HCT116 (cell line): ENCODE measurements around the gene NUDT13. TPM values are rescaled to one million over a fixed set of nuclear protein-coding genes. Genes with fewer than 3 reads are reported as not detected.
"Not testable (repeated sequence)": the region's sequence is repeated elsewhere in the genome, so short reads cannot be mapped to it uniquely, and the experiment has no call there.

Experiments used
- ATAC-seq: fragments of 200-7000 bp; cut with Tn5 transposase; 2 replicates; pipeline ENCODE4 v1.9.1; 2020; ENCODE audit warnings: mild to moderate bottlenecking, moderate library complexity
- BruUV-seq: library from RNA; stranded (reverse); fragments of 400-500 nt; replicated peaks from 2 replicates; lab custom pipeline; 2021; lab: Mats Ljungman, UMichigan
- CTCF ChIA-PET: fragments of 300-600 bp; sonication (Branson Sonifier 250); formaldehyde crosslinking; loops from one replicate; lab custom pipeline; 2021; ENCODE audit warnings: antibody characterized with exemption; lab: Charles Lee
- POLR2A ChIA-PET: fragments of 300-600, 350-600 bp; sonication (Branson Sonifier 250); formaldehyde crosslinking; loops from one replicate; lab custom pipeline; 2021; ENCODE audit warnings: antibody characterized with exemption; lab: Charles Lee
- RAD21 ChIA-PET, 2 experiments: fragments of 300-600 bp; sonication (Branson Sonifier 250); formaldehyde crosslinking; loops; one replicate each; lab custom pipeline; 2023; ENCODE audit warnings: low total read pairs in 2 of 2; ENCODE audit not compliant: uncharacterized antibody in 2 of 2, unreplicated experiment in 2 of 2, low non-redundant PET in 1 of 2; lab: Charles Lee
- DNase-seq: peaks from one replicate; pipeline ENCODE4 v3.0.0-alpha.2; 2010; ENCODE audit warnings: low read depth, low spot score
- H2AFZ ChIP-seq: fragments of 200-600 bp; shearing (Covaris generic), sonication (generic); 2 replicates; pipeline ENCODE4 v1.6.1; 2017; ENCODE audit warnings: low read depth, mixed run types, mixed read lengths, antibody characterized with exemption, low read length; ENCODE audit not compliant: poor library complexity, severe bottlenecking
- H3K27ac ChIP-seq: 2 replicates; pipeline ENCODE4 v1.5.1; 2012; ENCODE audit warnings: low read depth, low read length
- H3K27me3 ChIP-seq: fragments of 200-600 bp; sonication (generic); 2 replicates; pipeline ENCODE4 v1.6.1; 2016; ENCODE audit warnings: mixed run types, low read length, mixed read lengths; ENCODE audit not compliant: insufficient read depth
- H3K36me3 ChIP-seq, 2 experiments: fragments of 200-500 bp in 1 of 2; fragments of 200-600 bp in 1 of 2; sonication (Bioruptor generic) in 1 of 2; sonication (generic) in 1 of 2; 2 replicates each; pipeline versions ENCODE4 v1.5.1 to v1.6.1; 2014 to 2016; ENCODE audit warnings: low read length in 2 of 2, inconsistent platforms in 1 of 2, mixed read lengths in 1 of 2, mixed run types in 1 of 2; ENCODE audit not compliant: insufficient read depth in 2 of 2, control insufficient read depth in 1 of 2
- H3K4me1 ChIP-seq, 2 experiments: fragments of 200-600 bp in 1 of 2; sonication (generic) in 1 of 2; 2 replicates each; pipeline versions ENCODE4 v1.5.1 to v1.6.1; 2012 to 2017; ENCODE audit warnings: low read length in 2 of 2, inconsistent platforms in 1 of 2, mild to moderate bottlenecking in 1 of 2, mixed read lengths in 1 of 2, mixed run types in 1 of 2, moderate library complexity in 1 of 2; ENCODE audit not compliant: insufficient read depth in 2 of 2, control insufficient read depth in 1 of 2
- H3K4me2 ChIP-seq: fragments of 200-600 bp; sonication (generic); 2 replicates; pipeline ENCODE4 v1.6.1; 2017; ENCODE audit warnings: mixed run types, low read length, mixed read lengths
- H3K4me3 ChIP-seq, 2 experiments: fragments of 200-600 bp in 1 of 2; sonication (generic) in 1 of 2; replicated peaks in 1 of 2; 2 replicates each; pipeline ENCODE4 v1.5.1; 2011 to 2016; ENCODE audit warnings: low read length in 2 of 2, control low read depth in 1 of 2, low read depth in 1 of 2, mild to moderate bottlenecking in 1 of 2, mixed read lengths in 1 of 2, mixed run types in 1 of 2
- H3K79me2 ChIP-seq: fragments of 200-600 bp; sonication (generic); 2 replicates; pipeline ENCODE4 v1.6.1; 2017; ENCODE audit warnings: mild to moderate bottlenecking, mixed run types, low read length, moderate library complexity, mixed read lengths; ENCODE audit not compliant: insufficient read depth
- H3K9ac ChIP-seq: fragments of 200-600 bp; sonication (generic); 2 replicates; pipeline ENCODE4 v1.6.1; 2016; ENCODE audit warnings: low read length, mixed read lengths
- H3K9me2 ChIP-seq: fragments of 200-600 bp; sonication (generic), shearing (Covaris generic); 2 replicates; pipeline ENCODE4 v1.6.1; 2017; ENCODE audit warnings: mixed run types, mild to moderate bottlenecking, moderate library complexity; ENCODE audit not compliant: insufficient read depth
- H3K9me3 ChIP-seq, 2 experiments: fragments of 200-500 bp in 1 of 2; fragments of 200-600 bp in 1 of 2; sonication (Bioruptor generic) in 1 of 2; sonication (generic) in 1 of 2; 2 replicates each; pipeline ENCODE4 v1.6.1; 2014 to 2017; ENCODE audit warnings: low read length in 2 of 2, mixed read lengths in 2 of 2, inconsistent platforms in 1 of 2, low read depth in 1 of 2, mild to moderate bottlenecking in 1 of 2, mixed run types in 1 of 2, moderate library complexity in 1 of 2; ENCODE audit not compliant: control insufficient read depth in 1 of 2, insufficient read depth in 1 of 2
- H4K20me1 ChIP-seq: fragments of 200-600 bp; sonication (generic), shearing (Covaris generic); 2 replicates; pipeline ENCODE4 v1.6.1; 2017; ENCODE audit warnings: mixed run types, mild to moderate bottlenecking, moderate library complexity; ENCODE audit not compliant: insufficient read depth
- CEBPB ChIP-seq: IDR thresholded peaks from 2 replicates; pipeline ENCODE4 v1.6.1; 2012; ENCODE audit warnings: low read depth
- POLR2AphosphoS5 ChIP-seq: IDR thresholded peaks from 2 replicates; pipeline ENCODE4 v1.6.1; 2011; ENCODE audit warnings: mild to moderate bottlenecking, low read depth, low read length, moderate library complexity
- SP1 ChIP-seq: IDR thresholded peaks from 2 replicates; pipeline ENCODE4 v1.6.1; 2012; ENCODE audit warnings: low read depth
- SRF ChIP-seq: IDR thresholded peaks from 2 replicates; pipeline ENCODE4 v1.6.1; 2012; ENCODE audit warnings: low read depth
- TCF7L2 ChIP-seq: IDR thresholded peaks from 2 replicates; pipeline ENCODE4 v1.7.0; 2011; ENCODE audit warnings: borderline replicate concordance, inconsistent platforms; ENCODE audit not compliant: insufficient read depth, insufficient read length; ENCODE audit errors: extremely low read depth
- intact Hi-C: fragments of 100-400 bp; cut with micrococcal nuclease; formaldehyde crosslinking; loops from 2 replicates; pipeline ENCODE4 v1.10.0; 2022
- total RNA-seq: library from RNA; stranded (reverse); gene quantifications from one replicate; pipeline ENCODE4 v1.2.1, GENCODE V29; 2021; ENCODE audit not compliant: unreplicated experiment

NUDT13 gene
- total RNA-seq, 1 experiment from 2014 or later: 1.2 TPM

- H3K9ac ChIP-seq: no peak overlapping the region
- POLR2A ChIA-PET: interaction anchor here (1.5 kb wide), 1 partner anchor 9 kb away, joined by 6 read pairs; the partner anchor contains the start of gene P4HA1
- RAD21 ChIA-PET: no interaction called here
- H2AFZ ChIP-seq: no peak overlapping the region
- no peaks in the 10 kb centered on the region for H4K20me1 ChIP-seq
- peaks cover 0 to 3% of the 10 kb centered on the region in 2 experiments; a peak in 1 of 4 replicates for H3K36me3 ChIP-seq
- peaks cover 0 to 1% of the 10 kb centered on the region in 2 experiments; a peak in 1 of 4 replicates for H3K4me1 ChIP-seq
- TF ChIP-seq POLR2AphosphoS5 (no peak), SRF (no peak), CEBPB (no peak), TCF7L2 (no peak)
- TF ChIP-seq, all 23 proteins: peak for 0
- H3K4me3 ChIP-seq: no peak overlapping the region
- H3K9me2 ChIP-seq: no peaks in the 10 kb centered on the region
- no peak overlapping the region for H3K27ac ChIP-seq
- no peak for ATAC-seq
- intact Hi-C loops: no loop called here
- peaks cover 0 to 4% of the 10 kb centered on the region in 2 experiments; a peak in 1 of 4 replicates for H3K9me3 ChIP-seq
- no peak for DNase-seq
- no peaks in the 10 kb centered on the region for H3K79me2 ChIP-seq
- H3K4me2 ChIP-seq: no peak overlapping the region
- H3K27me3 ChIP-seq: no peaks in the 10 kb centered on the region
- BruUV-seq: no TSS peak
- CTCF ChIA-PET: no interaction called here
Measured at GRCh38 chr10:73106301-73106700, 4.0 kb upstream of the NUDT13 start.

- H3K9me2 ChIP-seq, intact Hi-C loops, CTCF ChIA-PET, H4K20me1 ChIP-seq, H3K4me2 ChIP-seq, H3K9ac ChIP-seq, RAD21 ChIA-PET, H3K27ac ChIP-seq, H2AFZ ChIP-seq, BruUV-seq, H3K9me3 ChIP-seq, H3K79me2 ChIP-seq, H3K27me3 ChIP-seq, H3K36me3 ChIP-seq, ATAC-seq, H3K4me3 ChIP-seq, DNase-seq: not testable (repeated sequence)
- peaks cover 7 to 18% of the 10 kb centered on the region in 2 experiments for H3K4me1 ChIP-seq
- peak; percentile 43; the same call in 1 of the 2 replicates for TF ChIP-seq SP1
- POLR2A ChIA-PET: interaction anchor here (0.9 kb wide), 1 partner anchor 12 kb away, joined by 3 read pairs; the partner anchor contains the start of gene P4HA1
Measured at GRCh38 chr10:73109248-73109652, 1.0 kb upstream of the NUDT13 start.

- intact Hi-C loops, BruUV-seq: not testable (repeated sequence)
Measured at GRCh38 chr10:73112032-73112431, 1.8 kb downstream of the NUDT13 start.

More at GRCh38 chr10:73112032-73112431, 1.8 kb downstream of the NUDT13 start:
- H3K27me3 ChIP-seq, DNase-seq, H3K36me3 ChIP-seq, ATAC-seq, H3K79me2 ChIP-seq, H2AFZ ChIP-seq, H3K9me3 ChIP-seq, H4K20me1 ChIP-seq, RAD21 ChIA-PET, H3K9me2 ChIP-seq, CTCF ChIA-PET: not testable (repeated sequence)
- Histone ChIP-seq H3K9ac (peak overlapping the region; percentile 71), H3K4me2 (peak overlapping the region; percentile 66), H3K27ac (peak overlapping the region; percentile 62; the same call in 1 of the 2 replicates), H3K4me1 (peaks cover 7 to 18% of the 10 kb centered on the region in 2 experiments), H3K4me3 (peak overlapping the region in 1 of 2 experiments; percentile 57; a peak in 1 of 4 replicates)
- POLR2A ChIA-PET: interaction anchor here (2.8 kb wide), 1 partner anchor 16 kb away, joined by 27 read pairs; the partner anchor contains the start of gene P4HA1
